Right cardiac atrium (tissue), 5 donors: Measurements from ENCODE around the gene PLAC9. TPM values are rescaled to one million over a fixed set of nuclear protein-coding genes. Genes with fewer than 3 reads are reported as not detected.

Source experiments
- ATAC-seq, 2 donors: fragments of 200-7000 bp; cut with Tn5 transposase; one replicate each; pipeline versions ENCODE4 v1.8.0 to v1.9.1; 2020; ENCODE audit warnings: moderate library complexity in 2 of 2, mild to moderate bottlenecking in 1 of 2
- DNase-seq, 3 donors: peaks; one replicate each; pipeline ENCODE4 v3.0.0-alpha.2; 2020
- H3K27ac ChIP-seq: one replicate; pipeline ENCODE4 v1.5.1; 2013; ENCODE audit warnings: mild to moderate bottlenecking, low read length, control low read depth, moderate library complexity
- H3K27me3 ChIP-seq: one replicate; pipeline ENCODE4 v1.6.1; 2013; ENCODE audit not compliant: control insufficient read depth, insufficient read depth
- H3K4me1 ChIP-seq: one replicate; pipeline ENCODE4 v1.6.1; 2013; ENCODE audit warnings: low read length; ENCODE audit not compliant: control insufficient read depth, insufficient read depth
- H3K4me3 ChIP-seq: one replicate; pipeline ENCODE4 v1.5.1; 2013; ENCODE audit warnings: low read length, control low read depth
- H3K9me3 ChIP-seq: one replicate; pipeline ENCODE4 v1.6.1; 2013; ENCODE audit warnings: low read length; ENCODE audit not compliant: control insufficient read depth
- WGBS: extraction: QIAGEN DNeasy Blood & Tissue Kit; methylation state at CpG from one replicate; pipeline ENCODE4 v1.1.7; 2013; 5-methylcytosine and 5-hydroxymethylcytosine counted together
- intact Hi-C, 4 donors: fragments of 100-400 bp; cut with DNase I; formaldehyde crosslinking; loops; one replicate each; pipeline versions ENCODE4 v1.11.0 to v1.14.0; 2022 to 2023
- polyA plus RNA-seq: library from polyadenylated mRNA; stranded (reverse); fragments of 200-250 nt; gene quantifications from one replicate; pipeline ENCODE4 v1.2.3, GENCODE V29; 2013
- total RNA-seq, 4 donors: library from RNA; stranded (reverse); fragmentation: NEBNext Ultra II Directional; extraction: Animal tissue kit (Norgen Biotek cat#: 25700); gene quantifications; one replicate each; pipeline ENCODE4 v1.2.1, GENCODE V29; 2021
- donor health status: healthy with polysubstance abuse.
- donor health status: DM: no; HTN: yes; CAD: no.
- donor health status: DM: no; HTN: no; CAD: no.
- donor health status: DM: no; HTN: yes; CAD: no; lungs with severe emphysema.
- donor health status: DM: yes; HTN: yes; CAD: no.

The PLAC9 gene
- total and polyA plus RNA-seq, 5 donors: 47.5 to 92.2 (median 63.9) TPM

GRCh38 chr10:80160361-80161320 is 28.1 kb downstream of the PLAC9 start:
- no peaks in the 10 kb centered on the region for H3K9me3 ChIP-seq
- intact Hi-C loops: no loop called here
- ATAC-seq (no peak), DNase-seq (peak in 1 of 3 donors; percentile 6)
- H3K4me1 ChIP-seq: peaks cover 33% of the 10 kb centered on the region
- H3K4me3 ChIP-seq: no peak overlapping the region
- no peak overlapping the region for H3K27ac ChIP-seq
- H3K27me3 ChIP-seq: no peaks in the 10 kb centered on the region
- 90% methylated on average over 17 of the region's 17 CpGs for WGBS

- Histone ChIP-seq H3K4me3 (no peak overlapping the region), H3K27me3 (no peaks in the 10 kb centered on the region), H3K9me3 (no peaks in the 10 kb centered on the region), H3K4me1 (peaks cover 37% of the 10 kb centered on the region), H3K27ac (peak overlapping the region; percentile 8)
- intact Hi-C loops: no loop called here
- DNase-seq: peak in 1 of 3 donors; percentile 9
- WGBS: 78% methylated on average over 21 of the region's 21 CpGs
- ATAC-seq: no peak
These were observed 29.0 kb downstream of the PLAC9 start for GRCh38 chr10:80161321-80162083.

GRCh38 chr10:80163741-80164341 is 31.3 kb downstream of the PLAC9 start:
- Histone ChIP-seq H3K9me3 (no peaks in the 10 kb centered on the region), H3K27ac (peak overlapping the region; percentile 6), H3K4me3 (no peak overlapping the region), H3K27me3 (no peaks in the 10 kb centered on the region), H3K4me1 (peaks cover 44% of the 10 kb centered on the region)
- intact Hi-C loops: no loop called here
- ATAC-seq (peak in 1 of 2 donors; percentile 65), DNase-seq (peak in 2 of 3 donors; percentile 64 to 71)
- WGBS: 86% methylated on average over 8 of the region's 8 CpGs

- 84% methylated on average over 7 of the region's 7 CpGs for WGBS
- peaks cover 43% of the 10 kb centered on the region for H3K4me1 ChIP-seq
- H3K27me3 ChIP-seq: no peaks in the 10 kb centered on the region
- H3K4me3 ChIP-seq: no peak overlapping the region
- DNase-seq (no peak), ATAC-seq (no peak)
- no peaks in the 10 kb centered on the region for H3K9me3 ChIP-seq
- intact Hi-C loops: no loop called here
- peak overlapping the region; percentile 6 for H3K27ac ChIP-seq
These were observed 32.1 kb downstream of the PLAC9 start for GRCh38 chr10:80164596-80164995.

- Histone ChIP-seq H3K27ac (no peak overlapping the region), H3K9me3 (no peaks in the 10 kb centered on the region)
These were observed 32.6 kb downstream of the PLAC9 start for GRCh38 chr10:80165173-80165572.

GRCh38 chr10:80166581-80167470 is 34.3 kb downstream of the PLAC9 start:
- intact Hi-C loops: loop anchor here in 2 of 4 donors (5.0 kb wide), 1 partner anchor 35 kb away; no protein-coding TSS in a partner anchor
- DNase-seq (peak in 1 of 3 donors; percentile 12), ATAC-seq (no peak)
- 79% methylated on average over 28 of the region's 28 CpGs for WGBS
- H3K4me1 ChIP-seq: peaks cover 40% of the 10 kb centered on the region
- peak overlapping the region; percentile 73 for H3K27ac ChIP-seq
- no peaks in the 10 kb centered on the region for H3K27me3 ChIP-seq
- no peaks in the 10 kb centered on the region for H3K9me3 ChIP-seq
- H3K4me3 ChIP-seq: no peak overlapping the region

More at GRCh38 chr10:80165173-80165572, 32.6 kb downstream of the PLAC9 start:
- Histone ChIP-seq H3K4me1 (peaks cover 40% of the 10 kb centered on the region), H3K4me3 (no peak overlapping the region), H3K27me3 (no peaks in the 10 kb centered on the region)
- DNase-seq (no peak), ATAC-seq (peak in 1 of 2 donors; percentile 44)
- WGBS: 82% methylated on average over 7 of the region's 7 CpGs
- intact Hi-C loops: loop anchor here in 2 of 4 donors (5.0 kb wide), 1 partner anchor 37 kb away; no protein-coding TSS in a partner anchor

- DNase-seq (peak in 1 of 3 donors; percentile 11), ATAC-seq (peak in 1 of 2 donors; percentile 47)
- Histone ChIP-seq H3K27me3 (no peaks in the 10 kb centered on the region), H3K27ac (peak overlapping the region; percentile 73), H3K9me3 (no peaks in the 10 kb centered on the region), H3K4me3 (no peak overlapping the region), H3K4me1 (peaks cover 40% of the 10 kb centered on the region)
- intact Hi-C loops: loop anchor here in 2 of 4 donors (5.0 kb wide), 1 partner anchor 35 kb away; no protein-coding TSS in a partner anchor
- 49% methylated on average over 8 of the region's 8 CpGs for WGBS
These were observed 35.1 kb downstream of the PLAC9 start for GRCh38 chr10:80167471-80168161.

GRCh38 chr10:80168162-80168511 is 35.6 kb downstream of the PLAC9 start:
- Histone ChIP-seq H3K4me3 (no peak overlapping the region), H3K9me3 (no peaks in the 10 kb centered on the region), H3K4me1 (peaks cover 42% of the 10 kb centered on the region), H3K27ac (peak overlapping the region; percentile 11), H3K27me3 (no peaks in the 10 kb centered on the region)
- 63% methylated on average over 7 of the region's 7 CpGs for WGBS
- intact Hi-C loops: loop anchor here in 2 of 4 donors (5.0 kb wide), 1 partner anchor 34 kb away; no protein-coding TSS in a partner anchor
- DNase-seq (peak in 1 of 3 donors; percentile 70), ATAC-seq (no peak)

GRCh38 chr10:80168679-80169380 is 36.3 kb downstream of the PLAC9 start:
- Histone ChIP-seq H3K9me3 (no peaks in the 10 kb centered on the region), H3K27me3 (no peaks in the 10 kb centered on the region), H3K4me1 (peaks cover 45% of the 10 kb centered on the region), H3K27ac (peak overlapping the region; percentile 11), H3K4me3 (no peak overlapping the region)
- DNase-seq: peak in 1 of 3 donors; percentile 16
- peak in 1 of 2 donors; percentile 1 for ATAC-seq
- 91% methylated on average over 13 of the region's 13 CpGs for WGBS
- intact Hi-C loops: loop anchor here in 2 of 4 donors (5.0 kb wide), 1 partner anchor 33 kb away; no protein-coding TSS in a partner anchor
